ENCODE results near the gene ELP4.

Gene ELP4

GRCh38 chr11:31805037-31805628, 295.6 kb downstream of the ELP4 start:
- H3K4me3 ChIP-seq, result peak overlapping the region; percentile 49
- DNase-seq (ENCODE audit: low spot score), result no peak
- no peak for TF ChIP-seq CTCF (IDR thresholded peaks at IDR 0.05)

GRCh38 chr11:31805629-31806185, 296.1 kb downstream of the ELP4 start:
- H3K27ac ChIP-seq, result no peak overlapping the region
- TF ChIP-seq CTCF (IDR thresholded peaks at IDR 0.05), result no peak
- no peak overlapping the region for H3K4me3 ChIP-seq
- no peak for DNase-seq (ENCODE audit: low spot score)

More at GRCh38 chr11:31805037-31805628, 295.6 kb downstream of the ELP4 start:
- H3K27ac ChIP-seq, result no peak overlapping the region

GRCh38 chr11:31806186-31806927, 296.8 kb downstream of the ELP4 start:
- no peak overlapping the region for H3K27ac ChIP-seq
- DNase-seq (ENCODE audit: low spot score), result no peak
- no peak overlapping the region for H3K4me3 ChIP-seq
- no peak for TF ChIP-seq CTCF (IDR thresholded peaks at IDR 0.05)

- no peak for DNase-seq (ENCODE audit: low spot score)
- H3K27ac ChIP-seq, result no peak overlapping the region
- TF ChIP-seq CTCF (IDR thresholded peaks at IDR 0.05), result no peak
- H3K4me3 ChIP-seq, result no peak overlapping the region
Measured at GRCh38 chr11:31806928-31807798, 297.6 kb downstream of the ELP4 start.

GRCh38 chr11:31807799-31808667, 298.5 kb downstream of the ELP4 start:
- Histone ChIP-seq H3K27ac (no peak overlapping the region), H3K4me3 (no peak overlapping the region)
- DNase-seq (ENCODE audit: low spot score), result no peak
- TF ChIP-seq CTCF (IDR thresholded peaks at IDR 0.05), result no peak

All from coronary artery (tissue), 2 donors.